HEK293T (cell line): ENCODE data around the gene POLA1.

ENCODE experiments used
- CTCF ChIA-PET: fragments of 350-600 bp; formaldehyde crosslinking; extraction: SDS; loops from one replicate; lab custom pipeline; 2021; ENCODE audit warnings: antibody characterized with exemption, inconsistent platforms; lab: Yijun Ruan, JAX
- POLR2A ChIA-PET: fragments of 350-600 bp; formaldehyde crosslinking; extraction: SDS; loops from one replicate; lab custom pipeline; 2020; ENCODE audit warnings: antibody characterized with exemption, inconsistent platforms; lab: Yijun Ruan, JAX
- DNase-seq: peaks from one replicate; pipeline ENCODE4 v3.0.0; 2012; ENCODE audit warnings: mixed read lengths; ENCODE audit errors: extremely low spot score
- ARNT ChIP-seq: fragments of 450-650 bp; IDR thresholded peaks from 2 replicates; pipeline ENCODE4 v1.6.1; 2017; ENCODE audit warnings: mild to moderate bottlenecking
- BHLHE40 ChIP-seq: fragments of 450-650 bp; IDR thresholded peaks from 2 replicates; pipeline ENCODE4 v1.6.1; 2016; ENCODE audit warnings: mild to moderate bottlenecking, moderate library complexity, borderline replicate concordance
- CTBP1 ChIP-seq: fragments of 450-650 bp; IDR thresholded peaks from 2 replicates; pipeline ENCODE4 v1.6.1; 2016; ENCODE audit warnings: borderline replicate concordance
- ELF4 ChIP-seq: fragments of 450-650 bp; IDR thresholded peaks from 2 replicates; pipeline ENCODE4 v1.6.1; 2017; ENCODE audit warnings: antibody characterized with exemption
- FOXA1 ChIP-seq: fragments of 450-650 bp; IDR thresholded peaks from 2 replicates; pipeline ENCODE4 v1.6.1; 2016; ENCODE audit warnings: mild to moderate bottlenecking
- FOXK2 ChIP-seq: fragments of 450-650 bp; IDR thresholded peaks from 2 replicates; pipeline ENCODE4 v1.6.1; 2016; ENCODE audit warnings: mild to moderate bottlenecking
- FOXM1 ChIP-seq: fragments of 450-650 bp; IDR thresholded peaks from 2 replicates; pipeline ENCODE4 v1.6.1; 2017; ENCODE audit warnings: mild to moderate bottlenecking, borderline replicate concordance
- HDGF ChIP-seq: fragments of 450-650 bp; IDR thresholded peaks from 2 replicates; pipeline ENCODE4 v1.6.1; 2017; ENCODE audit warnings: antibody characterized with exemption, borderline replicate concordance
- L3MBTL2 ChIP-seq: fragments of 450-650 bp; conservative IDR thresholded peaks from 2 replicates; pipeline ENCODE4 v1.6.1; 2016; ENCODE audit warnings: mild to moderate bottlenecking
- LEF1 ChIP-seq: fragments of 450-650 bp; IDR thresholded peaks from 2 replicates; pipeline ENCODE4 v1.6.1; 2017; ENCODE audit warnings: mild to moderate bottlenecking, borderline replicate concordance
- NFRKB ChIP-seq: fragments of 450-650 bp; IDR thresholded peaks from 2 replicates; pipeline ENCODE4 v1.6.1; 2016; ENCODE audit warnings: mild to moderate bottlenecking, moderate library complexity
- PKNOX1 ChIP-seq: fragments of 450-650 bp; IDR thresholded peaks from 2 replicates; pipeline ENCODE4 v1.6.1; 2016
- SP1 ChIP-seq: fragments of 450-650 bp; IDR thresholded peaks from 2 replicates; pipeline ENCODE4 v1.6.1; 2017
- SUZ12 ChIP-seq: fragments of 450-650 bp; IDR thresholded peaks from 2 replicates; pipeline ENCODE4 v1.6.1; 2016; ENCODE audit warnings: mild to moderate bottlenecking
- TARDBP ChIP-seq: fragments of 450-650 bp; IDR thresholded peaks from 2 replicates; pipeline ENCODE4 v1.6.1; 2016
- ZNF384 ChIP-seq: fragments of 450-650 bp; IDR thresholded peaks from 2 replicates; pipeline ENCODE4 v1.6.1; 2016

POLA1 gene

GRCh38 chrX:24955372-24955930 lies 261.7 kb downstream of the POLA1 start:
- CTCF ChIA-PET: no interaction called here
- TF ChIP-seq CTBP1: no peak
- TF ChIP-seq FOXA1: no peak
- no peak for TF ChIP-seq ELF4
- no peak for TF ChIP-seq ARNT
- no peak for TF ChIP-seq SP1
- no peak for TF ChIP-seq FOXK2
- TF ChIP-seq TARDBP: no peak
- no peak for TF ChIP-seq ZNF384
- no peak for TF ChIP-seq BHLHE40
- TF ChIP-seq PKNOX1: no peak
- no peak for TF ChIP-seq FOXM1
- no peak for TF ChIP-seq SUZ12
- TF ChIP-seq LEF1: no peak
- TF ChIP-seq HDGF: no peak
- TF ChIP-seq NFRKB: no peak
- no peak for TF ChIP-seq L3MBTL2

DNA sequence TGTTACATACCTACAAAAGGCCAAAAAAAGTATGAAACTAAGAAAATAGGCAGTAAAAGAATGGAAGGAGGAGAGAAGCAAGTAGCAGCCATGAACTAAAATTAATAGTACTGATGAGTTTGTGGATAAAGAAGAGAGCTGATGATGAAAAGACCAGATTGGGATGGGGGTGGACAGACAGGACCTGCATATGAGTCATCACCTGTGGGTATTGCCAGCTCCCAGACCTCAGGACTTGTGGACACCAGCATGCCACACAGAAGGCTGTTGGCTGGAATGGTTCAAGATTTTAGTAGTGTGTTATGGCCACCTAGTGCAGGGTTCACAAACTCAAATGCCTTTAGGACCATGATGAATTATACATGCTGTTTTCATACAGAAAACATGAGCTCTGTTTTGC lies 263.1 kb downstream of the POLA1 start:
- no peak for TF ChIP-seq PKNOX1
- no peak for TF ChIP-seq LEF1
- ChIA-PET POLR2A (no interaction called here), CTCF (no interaction called here)
- DNase-seq: no peak

More at GRCh38 chrX:24955372-24955930, 261.7 kb downstream of the POLA1 start:
- POLR2A ChIA-PET: no interaction called here
- DNase-seq: no peak

DNA sequence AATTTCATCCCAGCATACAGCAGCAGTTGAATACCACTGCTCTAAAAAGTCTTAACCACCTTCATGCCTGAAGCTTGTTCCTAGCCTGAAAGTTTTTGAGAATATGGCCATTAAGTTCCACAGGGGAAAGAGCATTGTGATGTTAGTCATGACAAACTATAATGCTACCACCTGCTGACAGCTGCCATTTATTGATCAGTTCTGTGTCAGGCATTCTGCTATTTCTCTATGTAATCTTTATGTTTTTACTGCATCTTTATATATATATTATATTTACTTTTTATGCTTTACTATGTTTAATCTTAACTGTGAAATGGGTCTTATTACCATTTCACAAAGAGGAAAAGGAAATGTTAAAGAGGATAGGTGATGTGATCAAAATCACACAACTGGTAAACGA lies 268.1 kb downstream of the POLA1 start:
- TF ChIP-seq BHLHE40 (no peak), ARNT (no peak), ZNF384 (no peak), LEF1 (no peak), FOXM1 (no peak), SP1 (no peak), L3MBTL2 (no peak), SUZ12 (no peak), FOXK2 (no peak), NFRKB (no peak), PKNOX1 (no peak), CTBP1 (no peak), FOXA1 (no peak), HDGF (no peak), ELF4 (no peak), TARDBP (no peak)
- DNase-seq: no peak
- ChIA-PET CTCF (no interaction called here), POLR2A (interaction anchor here (0.7 kb wide), 1 partner anchor 22 kb away, joined by 3 read pairs; no protein-coding TSS in a partner anchor)

- ChIA-PET CTCF (no interaction called here), POLR2A (no interaction called here)
- no peak for DNase-seq
- no peak for TF ChIP-seq LEF1
- TF ChIP-seq SUZ12: no peak
- no peak for TF ChIP-seq CTBP1
- TF ChIP-seq NFRKB: no peak
- no peak for TF ChIP-seq PKNOX1
- no peak for TF ChIP-seq BHLHE40
- TF ChIP-seq HDGF: no peak
- no peak for TF ChIP-seq FOXM1
- no peak for TF ChIP-seq L3MBTL2
- no peak for TF ChIP-seq SP1
- no peak for TF ChIP-seq FOXA1
- TF ChIP-seq ARNT: no peak
- TF ChIP-seq TARDBP: no peak
Observed at GRCh38 chrX:24963823-24964222, 270.1 kb downstream of the POLA1 start.

DNA sequence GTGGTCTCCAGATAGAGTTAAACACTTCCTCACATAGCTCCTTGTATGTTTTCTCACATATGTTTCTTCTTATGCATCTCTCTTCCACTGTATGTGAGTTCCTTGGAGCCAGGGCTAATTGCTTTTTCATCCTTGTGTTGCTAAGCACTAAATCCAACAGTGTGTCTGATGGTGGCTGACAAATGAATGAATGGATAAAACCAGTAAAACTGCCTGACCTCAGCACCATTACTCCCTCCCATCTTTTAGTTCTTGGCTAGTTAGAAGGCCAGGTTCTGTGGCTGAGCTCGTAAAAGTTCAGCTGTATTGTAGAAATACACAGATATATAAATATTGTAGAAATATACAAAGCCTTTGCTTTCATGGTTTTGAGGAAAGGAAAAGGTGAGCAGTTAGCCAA lies 271.7 kb downstream of the POLA1 start:
- no peak for DNase-seq
- TF ChIP-seq SP1 (no peak), SUZ12 (no peak)
- ChIA-PET POLR2A (no interaction called here), CTCF (no interaction called here)

DNA sequence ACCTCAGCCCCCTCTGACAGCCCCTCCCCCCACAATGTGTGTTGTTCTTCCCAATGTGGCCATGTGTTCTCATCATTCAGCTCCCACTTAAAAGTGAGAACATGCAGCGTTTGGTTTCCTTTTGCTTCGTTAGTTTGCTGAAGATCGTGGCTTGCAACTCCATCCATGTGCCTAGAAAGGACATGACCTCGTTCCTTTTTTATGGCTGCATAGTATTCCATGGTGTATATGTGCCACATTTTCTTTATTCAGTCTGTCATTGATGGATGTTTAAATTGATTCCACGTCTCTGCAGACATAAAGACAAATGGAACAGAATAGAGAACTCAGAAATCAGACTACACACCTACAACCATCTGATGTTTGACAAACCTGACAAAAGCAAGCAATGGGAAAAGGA lies 276.1 kb downstream of the POLA1 start:
- ChIA-PET POLR2A (no interaction called here), CTCF (no interaction called here)
- no peak for TF ChIP-seq LEF1
- TF ChIP-seq HDGF: no peak
- TF ChIP-seq FOXM1: no peak
- TF ChIP-seq BHLHE40: no peak
- TF ChIP-seq NFRKB: no peak
- no peak for TF ChIP-seq CTBP1
- TF ChIP-seq TARDBP: no peak
- no peak for TF ChIP-seq FOXK2
- TF ChIP-seq SUZ12: no peak
- no peak for TF ChIP-seq ELF4
- no peak for TF ChIP-seq L3MBTL2
- no peak for TF ChIP-seq FOXA1
- TF ChIP-seq ZNF384: no peak
- TF ChIP-seq SP1: no peak
- no peak for TF ChIP-seq PKNOX1
- TF ChIP-seq ARNT: no peak
- no peak for DNase-seq
